Mucosa of stomach (tissue), 1 donor: ENCODE data around the gene MAN2B2.

Experiments used
- H3K27me3 ChIP-seq: one replicate; pipeline ENCODE4 v1.7.0; 2013; ENCODE audit warnings: mild to moderate bottlenecking, low read length; ENCODE audit not compliant: control insufficient read depth, insufficient read depth
- H3K36me3 ChIP-seq: one replicate; pipeline ENCODE4 v1.7.0; 2013; ENCODE audit warnings: low read length; ENCODE audit not compliant: control insufficient read depth, insufficient read depth
- H3K4me1 ChIP-seq: one replicate; pipeline ENCODE4 v1.7.0; 2013; ENCODE audit warnings: mild to moderate bottlenecking, low read length; ENCODE audit not compliant: control insufficient read depth, insufficient read depth
- H3K4me3 ChIP-seq: one replicate; pipeline ENCODE4 v1.7.0; 2013; ENCODE audit warnings: low read length
- H3K9ac ChIP-seq: one replicate; pipeline ENCODE4 v1.7.0; 2013; ENCODE audit warnings: mild to moderate bottlenecking, low read length, moderate library complexity
- H3K9me3 ChIP-seq: one replicate; pipeline ENCODE4 v1.7.0; 2013; ENCODE audit warnings: mild to moderate bottlenecking, low read length, moderate library complexity; ENCODE audit not compliant: control insufficient read depth
- donor health status: Pancreatic carcinoma.

The MAN2B2 gene

DNA sequence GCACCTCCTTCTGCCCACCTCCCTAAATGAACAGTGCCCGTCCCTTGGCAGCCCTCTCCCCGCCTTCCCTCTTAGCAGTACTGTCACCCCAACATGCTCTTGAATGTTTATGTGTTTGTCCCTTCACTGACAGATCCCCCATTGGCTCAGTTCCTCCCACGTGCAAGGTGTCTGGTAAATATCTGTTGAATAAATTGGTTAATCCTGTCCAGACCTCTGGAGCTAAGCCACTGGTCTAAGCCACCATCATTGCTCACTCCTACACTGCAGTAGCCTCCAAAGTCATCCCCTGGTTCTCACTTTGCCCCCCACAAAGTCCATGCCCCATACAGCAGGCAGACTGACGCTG, 26.1 kb upstream of the MAN2B2 start:
- Histone ChIP-seq H3K4me3 (no peak overlapping the region), H3K36me3 (no peaks in the 10 kb centered on the region), H3K9ac (no peak overlapping the region), H3K9me3 (no peaks in the 10 kb centered on the region), H3K27me3 (peaks cover 10% of the 10 kb centered on the region), H3K4me1 (no peaks in the 10 kb centered on the region)

DNA sequence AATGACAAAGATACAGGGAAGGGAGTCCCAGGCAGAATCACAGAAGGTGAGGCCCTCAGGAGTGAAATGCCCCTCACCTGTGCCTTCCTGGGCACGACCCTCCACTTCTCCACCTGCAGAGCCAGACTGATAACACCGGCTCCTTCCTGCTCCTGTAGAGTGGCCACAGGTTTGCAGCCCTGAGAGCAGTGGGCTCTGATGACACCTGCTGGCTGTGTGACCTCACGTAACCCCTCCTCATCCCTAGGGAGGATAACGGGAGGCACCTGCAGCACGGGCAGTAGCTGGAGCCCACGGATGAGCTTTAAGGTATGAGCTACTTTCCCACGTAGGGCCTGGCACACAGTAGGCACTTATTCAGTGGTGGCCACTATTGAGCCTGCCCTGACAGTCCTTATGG, 25.5 kb upstream of the MAN2B2 start:
- Histone ChIP-seq H3K4me1 (no peaks in the 10 kb centered on the region), H3K36me3 (no peaks in the 10 kb centered on the region), H3K27me3 (peaks cover 10% of the 10 kb centered on the region), H3K9ac (no peak overlapping the region), H3K9me3 (no peaks in the 10 kb centered on the region), H3K4me3 (no peak overlapping the region)

DNA sequence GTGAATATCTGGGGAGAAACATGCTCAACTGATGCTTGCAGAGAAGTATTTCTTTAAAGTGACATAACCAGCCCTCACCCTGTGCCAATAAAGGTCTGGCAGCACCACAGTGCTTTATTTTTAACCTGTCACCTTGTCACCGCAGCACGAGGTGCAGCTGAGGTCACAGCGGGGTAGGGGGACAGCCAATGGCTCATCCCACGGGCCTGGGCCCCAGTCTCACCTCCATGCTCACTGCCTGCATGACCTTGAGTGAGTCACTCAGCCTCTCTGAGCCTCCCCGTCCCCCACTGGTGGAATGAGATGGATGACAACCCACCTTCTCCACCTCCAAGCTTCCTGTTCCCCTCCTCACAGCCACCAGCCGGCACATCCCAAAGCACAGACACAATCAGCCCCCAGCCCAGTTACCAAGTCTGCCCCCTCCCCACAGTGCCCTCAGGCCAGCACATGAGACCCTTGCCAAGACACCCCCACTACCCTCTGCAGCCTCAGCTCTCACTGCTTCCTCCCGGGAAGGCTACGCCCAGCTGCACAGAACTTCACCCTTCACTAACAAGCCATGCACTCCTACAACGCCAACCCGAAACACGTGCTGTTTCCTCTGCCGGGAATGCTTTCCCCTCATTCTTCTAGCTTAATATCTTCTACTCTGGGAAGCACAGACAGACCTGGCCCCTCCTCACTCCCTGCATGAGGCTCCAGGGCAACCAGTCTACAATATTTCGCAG, 24.9 kb upstream of the MAN2B2 start:
- Histone ChIP-seq H3K9me3 (no peaks in the 10 kb centered on the region), H3K9ac (no peak overlapping the region), H3K4me1 (no peaks in the 10 kb centered on the region), H3K4me3 (no peak overlapping the region), H3K27me3 (peaks cover 10% of the 10 kb centered on the region), H3K36me3 (no peaks in the 10 kb centered on the region)

DNA sequence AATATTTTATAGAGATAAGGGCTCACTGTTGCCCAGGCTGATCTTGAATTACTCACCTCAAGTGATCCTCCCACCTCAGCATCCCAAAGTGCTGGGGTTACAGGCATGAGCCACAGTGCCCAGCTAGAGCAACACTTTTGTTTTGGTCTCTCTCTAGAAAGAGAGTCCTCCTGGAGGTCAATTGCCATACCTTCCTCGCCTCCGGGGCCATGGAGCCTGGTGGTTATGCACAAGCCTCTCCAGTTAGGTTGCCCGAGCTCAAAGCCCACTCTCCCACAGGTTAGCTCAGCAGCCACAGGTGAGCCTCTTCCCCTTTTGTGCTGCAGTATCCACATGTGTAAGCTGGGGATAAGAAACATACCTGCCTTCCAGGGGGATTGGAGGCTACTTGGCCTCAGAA, 24.2 kb upstream of the MAN2B2 start:
- Histone ChIP-seq H3K4me3 (no peak overlapping the region), H3K9me3 (no peaks in the 10 kb centered on the region), H3K9ac (no peak overlapping the region), H3K27me3 (peaks cover 10% of the 10 kb centered on the region), H3K4me1 (no peaks in the 10 kb centered on the region), H3K36me3 (no peaks in the 10 kb centered on the region)

DNA sequence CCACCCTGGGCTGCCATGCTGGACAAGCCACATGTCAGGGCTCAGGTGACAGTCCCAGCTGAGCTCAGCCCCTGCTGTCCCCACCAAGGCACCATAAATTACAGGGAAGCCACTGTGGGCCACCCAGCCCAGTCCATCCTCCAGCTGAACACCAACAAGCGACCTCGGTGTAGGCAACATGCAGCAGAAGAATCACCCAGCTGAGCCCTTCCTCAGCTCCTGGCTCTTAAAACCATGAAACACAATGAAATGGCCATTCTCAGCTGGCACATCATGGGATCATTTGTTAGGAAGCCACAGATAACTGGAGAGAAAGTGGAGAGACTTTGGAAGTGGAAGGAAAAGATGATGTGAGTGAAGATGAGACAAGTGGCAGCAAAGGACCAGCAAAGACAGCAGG, 23.3 kb upstream of the MAN2B2 start:
- peaks cover 10% of the 10 kb centered on the region for H3K27me3 ChIP-seq
- H3K9ac ChIP-seq, result no peak overlapping the region
- no peaks in the 10 kb centered on the region for H3K9me3 ChIP-seq
- no peaks in the 10 kb centered on the region for H3K36me3 ChIP-seq
- H3K4me1 ChIP-seq, result no peaks in the 10 kb centered on the region
- H3K4me3 ChIP-seq, result no peak overlapping the region

DNA sequence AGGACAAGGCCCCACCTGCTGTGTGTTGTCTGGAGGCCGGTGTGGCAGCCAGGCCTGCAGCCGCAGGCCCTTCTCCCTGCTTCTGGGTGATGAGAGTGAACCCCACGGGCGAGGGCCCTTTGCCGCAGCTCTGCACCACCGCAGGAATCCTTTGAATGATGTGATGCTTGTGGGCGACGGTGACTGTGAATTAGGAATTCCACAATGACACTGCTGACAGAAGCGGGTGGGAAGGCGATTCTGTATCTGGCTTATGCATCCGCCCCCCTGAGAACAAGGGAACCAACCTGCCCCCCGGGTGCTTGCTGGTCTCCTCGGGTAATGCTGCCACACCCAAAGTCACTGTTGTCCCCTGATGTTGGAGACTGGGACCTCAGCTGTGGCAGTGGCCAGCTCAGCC, 19.5 kb upstream of the MAN2B2 start:
- H3K4me3 ChIP-seq, result no peak overlapping the region
- H3K9me3 ChIP-seq, result no peaks in the 10 kb centered on the region
- H3K36me3 ChIP-seq, result no peaks in the 10 kb centered on the region
- H3K27me3 ChIP-seq, result peaks cover 19% of the 10 kb centered on the region
- H3K9ac ChIP-seq, result no peak overlapping the region
- no peaks in the 10 kb centered on the region for H3K4me1 ChIP-seq

DNA sequence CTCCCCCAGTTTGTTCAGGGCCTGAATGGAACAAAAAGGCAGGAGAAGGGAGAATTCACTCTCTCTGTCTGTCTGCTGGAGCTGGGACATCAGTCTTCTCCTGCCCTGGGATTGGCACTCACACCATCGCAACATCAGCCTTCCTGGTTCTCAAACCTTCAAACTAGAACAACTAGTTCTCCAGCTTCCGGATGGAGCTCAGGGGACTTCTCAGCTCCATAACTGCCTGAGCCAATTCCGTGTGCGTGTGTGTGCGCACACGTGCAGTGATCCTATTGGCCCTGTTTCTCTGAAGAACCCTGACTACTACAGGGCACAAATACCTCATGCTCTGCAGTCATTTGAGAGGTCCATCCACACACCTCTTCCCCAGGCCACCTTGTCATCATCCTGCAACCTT, 18.7 kb upstream of the MAN2B2 start:
- H3K9ac ChIP-seq, result no peak overlapping the region
- no peaks in the 10 kb centered on the region for H3K36me3 ChIP-seq
- H3K4me3 ChIP-seq, result no peak overlapping the region
- no peaks in the 10 kb centered on the region for H3K4me1 ChIP-seq
- no peaks in the 10 kb centered on the region for H3K9me3 ChIP-seq
- H3K27me3 ChIP-seq, result peaks cover 24% of the 10 kb centered on the region

DNA sequence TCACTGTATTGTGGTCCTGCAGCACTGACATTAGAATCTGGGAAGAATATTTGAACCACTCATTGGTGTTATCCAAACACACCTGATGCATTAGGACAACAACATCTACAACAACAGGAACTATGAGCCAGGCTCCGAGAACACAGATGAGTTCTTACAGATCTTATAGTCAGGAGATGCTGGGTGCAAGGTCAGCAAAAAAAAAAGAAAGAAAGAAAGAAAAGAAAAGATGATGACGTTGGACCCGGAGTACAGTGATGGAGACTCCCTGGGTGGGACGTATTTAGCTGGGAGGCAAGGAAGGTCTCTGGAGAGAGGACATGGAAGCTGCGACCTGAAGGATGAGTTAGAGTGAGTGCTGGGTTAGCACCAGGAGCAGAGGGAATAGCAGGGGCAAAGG, 17.8 kb upstream of the MAN2B2 start:
- no peak overlapping the region for H3K4me3 ChIP-seq
- H3K27me3 ChIP-seq, result peaks cover 33% of the 10 kb centered on the region
- no peaks in the 10 kb centered on the region for H3K9me3 ChIP-seq
- no peaks in the 10 kb centered on the region for H3K36me3 ChIP-seq
- H3K9ac ChIP-seq, result no peak overlapping the region
- H3K4me1 ChIP-seq, result no peaks in the 10 kb centered on the region

DNA sequence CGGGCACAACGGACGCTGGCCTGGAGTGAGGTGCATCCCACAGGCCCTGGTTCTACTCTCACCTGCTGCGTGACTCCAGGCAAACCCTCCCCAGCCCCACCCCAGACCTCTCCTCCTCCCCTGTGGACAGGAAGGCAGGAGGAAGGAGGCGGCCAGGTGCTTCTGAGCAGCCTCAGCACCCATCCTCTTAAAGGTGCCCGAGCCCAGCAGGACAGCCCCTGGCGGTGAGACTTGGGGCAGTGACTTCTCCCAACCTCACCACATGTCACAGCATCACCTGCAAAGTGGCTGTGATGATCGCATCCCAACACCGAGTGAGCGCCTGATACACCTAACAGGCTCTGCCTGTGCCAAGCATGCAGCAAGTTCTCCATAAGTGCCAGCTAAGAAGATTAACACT, 17.1 kb upstream of the MAN2B2 start:
- no peak overlapping the region for H3K9ac ChIP-seq
- no peaks in the 10 kb centered on the region for H3K36me3 ChIP-seq
- H3K4me3 ChIP-seq, result no peak overlapping the region
- H3K4me1 ChIP-seq, result no peaks in the 10 kb centered on the region
- no peaks in the 10 kb centered on the region for H3K9me3 ChIP-seq
- peaks cover 38% of the 10 kb centered on the region for H3K27me3 ChIP-seq

DNA sequence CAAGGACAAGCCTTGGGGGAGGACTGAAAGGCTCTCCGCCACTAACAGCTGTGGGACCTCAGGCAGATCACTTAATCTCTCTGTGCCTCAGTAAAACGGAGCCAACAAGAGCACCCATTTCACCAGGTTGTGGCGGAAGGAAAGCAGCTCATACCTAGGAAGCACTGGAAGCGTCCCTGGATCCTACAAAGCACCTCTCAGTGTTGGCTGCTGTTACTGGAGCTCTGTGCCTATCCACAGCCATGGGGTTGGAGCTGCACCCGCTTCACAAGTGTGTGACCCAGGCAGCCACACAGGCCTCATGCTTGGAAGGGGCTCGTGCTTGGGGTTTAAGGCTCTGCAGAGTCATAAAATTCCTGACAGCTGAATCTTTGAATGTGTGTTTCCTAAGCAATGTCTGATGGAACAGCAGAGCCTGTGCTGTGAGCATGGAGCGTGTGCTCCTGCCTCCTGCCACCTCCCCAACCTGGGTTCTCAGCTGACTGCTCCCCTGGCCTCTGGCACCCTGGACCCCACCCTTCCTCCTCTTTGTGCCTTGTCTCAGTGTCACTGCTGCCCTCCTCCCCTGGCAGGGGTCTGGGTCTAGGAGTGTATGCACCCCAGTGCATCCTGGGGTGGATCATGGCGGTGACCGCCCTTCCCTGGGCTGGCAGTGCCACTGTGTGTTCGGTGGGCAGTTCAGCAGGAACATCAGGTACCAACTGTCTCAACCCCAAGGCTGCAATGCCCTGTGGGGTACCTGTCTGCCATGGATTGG, 14.4 kb upstream of the MAN2B2 start:
- Histone ChIP-seq H3K4me1 (peaks cover 5% of the 10 kb centered on the region), H3K9ac (no peak overlapping the region), H3K4me3 (no peak overlapping the region), H3K36me3 (no peaks in the 10 kb centered on the region), H3K9me3 (no peaks in the 10 kb centered on the region), H3K27me3 (peaks cover 51% of the 10 kb centered on the region)

DNA sequence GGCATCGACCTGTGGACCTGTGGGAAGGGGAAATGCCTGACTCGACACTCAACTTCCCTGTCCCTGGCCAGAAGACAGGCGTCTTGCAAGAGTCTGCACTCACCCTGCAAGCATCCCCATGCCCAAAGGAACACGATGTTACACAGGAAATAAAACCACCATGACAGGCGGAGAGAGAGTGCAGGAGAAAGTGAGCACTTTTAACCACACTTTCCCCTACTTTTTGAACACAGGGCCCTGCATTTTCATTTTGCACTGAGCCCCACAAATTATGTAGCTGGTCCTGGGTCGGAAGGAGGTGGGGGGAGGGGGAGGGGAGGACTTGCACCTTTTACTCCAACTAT, 13.8 kb upstream of the MAN2B2 start:
- peaks cover 5% of the 10 kb centered on the region for H3K4me1 ChIP-seq
- no peaks in the 10 kb centered on the region for H3K36me3 ChIP-seq
- H3K27me3 ChIP-seq, result peaks cover 53% of the 10 kb centered on the region
- no peaks in the 10 kb centered on the region for H3K9me3 ChIP-seq
- no peak overlapping the region for H3K9ac ChIP-seq
- no peak overlapping the region for H3K4me3 ChIP-seq

DNA sequence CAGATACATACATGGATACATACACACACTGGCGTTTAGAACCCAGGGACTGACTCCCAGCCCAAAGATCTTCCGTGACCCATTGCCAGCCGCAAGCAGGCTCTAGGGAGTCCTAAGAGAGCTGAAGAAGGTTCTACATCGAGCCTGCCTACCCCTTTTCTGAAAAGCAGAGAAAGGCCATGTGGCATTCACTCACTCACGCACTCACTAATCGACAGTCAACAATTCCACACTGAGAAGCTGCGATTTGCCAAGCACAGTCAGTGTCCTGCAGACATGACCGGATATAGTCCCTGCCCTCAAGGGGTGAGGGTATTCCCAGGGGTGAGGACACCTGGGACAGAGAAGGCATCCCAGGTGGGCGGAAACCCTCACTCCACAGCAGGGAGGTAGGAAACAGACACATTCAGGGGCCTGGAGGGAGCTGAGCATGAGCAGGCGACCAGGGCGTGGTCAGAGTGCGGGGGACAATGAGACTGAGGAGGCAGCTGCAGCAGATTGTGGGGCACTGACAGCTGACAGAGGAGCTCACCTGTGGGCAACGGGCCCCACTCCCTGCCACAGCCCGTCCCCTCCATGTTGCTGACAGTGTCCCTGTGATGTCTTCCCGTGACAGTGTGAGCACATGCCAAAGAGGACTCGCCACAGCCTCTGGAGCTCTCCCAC, 13.2 kb upstream of the MAN2B2 start:
- Histone ChIP-seq H3K4me1 (peaks cover 5% of the 10 kb centered on the region), H3K9me3 (no peaks in the 10 kb centered on the region), H3K27me3 (peaks cover 53% of the 10 kb centered on the region), H3K9ac (no peak overlapping the region), H3K36me3 (no peaks in the 10 kb centered on the region), H3K4me3 (no peak overlapping the region)
